BE2C (cell line): ENCODE data around the gene PIGS.

Source experiments
- DNase-seq: peaks from one replicate; pipeline ENCODE4 v3.0.0-alpha.2; 2020
- H3K27me3 ChIP-seq: fragments of 250-450 bp; sonication (Bioruptor Pico); 2 replicates; pipeline ENCODE4 v1.5.1; 2020; ENCODE audit warnings: mild to moderate bottlenecking
- H3K36me3 ChIP-seq: fragments of 250-450 bp; sonication (Bioruptor Pico); 2 replicates; pipeline ENCODE4 v1.5.1; 2020; ENCODE audit warnings: mild to moderate bottlenecking
- H3K4me1 ChIP-seq: fragments of 250-450 bp; sonication (Bioruptor Pico); 2 replicates; pipeline ENCODE4 v1.5.1; 2020
- H3K4me3 ChIP-seq: 2 replicates; pipeline ENCODE4 v1.5.1; 2011; ENCODE audit warnings: low read depth, low read length
- H3K9me3 ChIP-seq: fragments of 250-450 bp; sonication (Bioruptor Pico); 2 replicates; pipeline ENCODE4 v1.5.1; 2020
- CTCF ChIP-seq: IDR thresholded peaks from 2 replicates; pipeline ENCODE4 v1.5.1; 2012; ENCODE audit warnings: mild to moderate bottlenecking, low read depth, low read length

The PIGS gene

DNA sequence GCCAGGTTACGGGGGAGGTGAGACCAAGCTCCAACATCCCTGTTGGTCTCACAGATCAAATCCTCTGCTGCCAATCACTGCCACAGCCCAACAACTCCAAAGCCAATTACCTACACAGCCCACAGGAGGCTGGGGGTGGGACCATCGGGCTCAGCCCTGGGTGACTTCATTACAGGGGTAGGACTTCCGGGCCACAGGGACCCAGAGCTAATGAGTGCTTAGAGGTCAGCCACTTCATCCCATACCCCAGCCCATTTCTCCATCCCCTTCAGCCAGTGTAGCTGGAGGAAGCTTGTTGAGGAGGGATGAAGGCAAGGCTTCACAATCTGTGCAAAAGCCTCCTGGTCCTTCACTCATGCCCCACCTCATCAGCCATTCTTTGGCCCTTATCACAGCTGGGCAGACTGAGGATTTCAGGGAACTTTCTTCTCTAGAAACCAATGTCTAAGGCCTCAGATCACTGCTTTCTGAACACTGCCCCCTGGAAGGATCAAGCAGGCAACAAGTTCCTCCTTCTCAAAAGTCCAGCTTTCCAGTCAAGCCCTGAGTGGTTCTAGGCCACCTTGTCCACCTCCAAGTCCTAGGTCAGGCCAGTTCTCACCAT is 59.4 kb downstream of the PIGS start:
- Histone ChIP-seq H3K4me1 (no peaks in the 10 kb centered on the region), H3K9me3 (no peaks in the 10 kb centered on the region), H3K4me3 (no peak overlapping the region), H3K27me3 (no peaks in the 10 kb centered on the region), H3K36me3 (no peaks in the 10 kb centered on the region)
- no peak for TF ChIP-seq CTCF
- DNase-seq, result no peak

- H3K4me1 ChIP-seq, result no peaks in the 10 kb centered on the region
- DNase-seq, result no peak
- H3K36me3 ChIP-seq, result no peaks in the 10 kb centered on the region
- no peak overlapping the region for H3K4me3 ChIP-seq
- no peak for TF ChIP-seq CTCF
- H3K27me3 ChIP-seq, result no peaks in the 10 kb centered on the region
- H3K9me3 ChIP-seq, result no peaks in the 10 kb centered on the region
These were observed 61.5 kb downstream of the PIGS start for GRCh38 chr17:28509789-28510188.

DNA sequence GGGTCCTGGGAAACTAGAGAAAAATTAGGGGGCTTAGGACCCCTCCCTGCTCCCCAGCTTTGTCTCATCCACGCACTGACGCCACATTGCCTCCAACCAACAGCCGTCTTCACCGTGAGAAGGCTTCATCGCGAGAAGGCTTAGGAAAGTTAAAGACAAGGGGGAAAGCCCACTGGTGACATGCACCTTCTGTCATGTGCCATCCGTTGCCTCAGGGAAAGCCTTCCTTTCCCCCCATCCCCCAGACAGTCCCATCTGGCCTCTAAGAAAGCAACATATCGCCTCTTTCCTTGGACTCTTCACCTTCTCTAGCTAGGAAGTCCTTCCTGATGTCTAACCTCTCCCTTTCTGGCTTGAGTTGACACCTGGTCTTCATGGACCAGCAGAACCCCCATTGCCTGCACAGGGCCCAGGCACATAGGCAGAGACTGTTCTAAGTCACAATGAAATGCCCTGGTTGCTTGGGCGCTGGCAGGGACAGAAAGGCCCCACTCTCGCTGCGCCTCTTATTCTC is 63.1 kb downstream of the PIGS start:
- Histone ChIP-seq H3K36me3 (no peaks in the 10 kb centered on the region), H3K27me3 (no peaks in the 10 kb centered on the region), H3K9me3 (no peaks in the 10 kb centered on the region), H3K4me3 (no peak overlapping the region), H3K4me1 (no peaks in the 10 kb centered on the region)
- no peak for TF ChIP-seq CTCF
- no peak for DNase-seq

DNA sequence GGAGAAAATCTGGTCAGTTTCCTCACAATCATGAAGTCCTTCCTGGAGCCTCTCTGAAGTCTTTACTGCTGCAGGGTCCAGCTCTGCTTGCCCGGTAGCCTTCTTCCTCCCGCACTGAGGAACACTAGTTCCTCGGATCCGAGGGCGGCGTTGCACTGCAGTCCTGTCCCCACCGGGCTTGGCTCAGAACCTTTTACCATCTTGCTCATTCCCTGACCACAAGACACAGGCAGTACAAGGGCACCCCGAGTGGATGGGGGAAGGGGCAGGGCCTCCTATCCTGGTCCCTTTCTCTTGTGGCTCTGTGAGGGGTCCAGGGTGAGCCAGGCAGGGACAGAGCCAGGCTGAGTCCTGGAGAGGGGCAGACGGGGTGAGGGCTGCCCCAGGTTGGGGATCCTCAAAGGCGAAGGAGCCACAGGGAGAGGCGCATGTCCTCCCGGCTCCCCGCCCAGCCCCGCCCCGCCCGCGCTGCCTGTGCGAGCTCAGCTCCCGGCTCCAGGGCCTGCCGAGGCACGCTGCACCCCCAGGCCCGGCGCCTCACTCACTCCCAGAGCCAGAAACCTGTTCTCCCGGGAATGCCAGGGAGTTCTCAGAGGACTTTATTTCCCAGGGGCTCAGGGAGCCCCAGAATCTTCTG is 63.6 kb downstream of the PIGS start:
- no peaks in the 10 kb centered on the region for H3K9me3 ChIP-seq
- H3K36me3 ChIP-seq, result no peaks in the 10 kb centered on the region
- no peaks in the 10 kb centered on the region for H3K4me1 ChIP-seq
- TF ChIP-seq CTCF, result no peak
- H3K4me3 ChIP-seq, result no peak overlapping the region
- no peak for DNase-seq
- no peaks in the 10 kb centered on the region for H3K27me3 ChIP-seq

- Histone ChIP-seq H3K36me3 (no peaks in the 10 kb centered on the region), H3K27me3 (no peaks in the 10 kb centered on the region), H3K9me3 (no peaks in the 10 kb centered on the region), H3K4me3 (no peak overlapping the region), H3K4me1 (no peaks in the 10 kb centered on the region)
- TF ChIP-seq CTCF, result no peak
- DNase-seq, result no peak
These were observed 64.4 kb downstream of the PIGS start for GRCh38 chr17:28506763-28507487.
